H9 (cell line): ENCODE data around the gene PDZD4. TPM values are rescaled to one million over a fixed set of nuclear protein-coding genes. Genes with fewer than 3 reads are reported as not detected.

Experiments
- DNase-seq: peaks from one replicate; pipeline ENCODE4 v3.0.0-alpha.2; 2017
- H2AFZ ChIP-seq: one replicate; pipeline ENCODE4 v1.6.1; 2013; ENCODE audit warnings: mild to moderate bottlenecking, low read length, control low read depth, moderate library complexity
- H2AK5ac ChIP-seq: 2 replicates; pipeline ENCODE4 v1.6.1; 2013; ENCODE audit warnings: low read length, control low read depth, mixed read lengths; ENCODE audit not compliant: insufficient read length
- H2BK120ac ChIP-seq: one replicate; pipeline ENCODE4 v1.6.1; 2013; ENCODE audit warnings: low read depth, mild to moderate bottlenecking, low read length, control low read depth, inconsistent platforms; ENCODE audit not compliant: poor library complexity, severe bottlenecking
- H2BK12ac ChIP-seq: 2 replicates; pipeline ENCODE4 v1.6.1; 2013; ENCODE audit warnings: low read length, control low read depth, mixed read lengths, low read depth; ENCODE audit not compliant: insufficient read length
- H2BK15ac ChIP-seq: 2 replicates; pipeline ENCODE4 v1.6.1; 2013; ENCODE audit warnings: low read depth, low read length, control low read depth
- H2BK20ac ChIP-seq: one replicate; pipeline ENCODE4 v1.6.1; 2013; ENCODE audit warnings: low read depth, mild to moderate bottlenecking, low read length, control low read depth, inconsistent platforms; ENCODE audit not compliant: poor library complexity, severe bottlenecking
- H2BK5ac ChIP-seq: 2 replicates; pipeline ENCODE4 v1.6.1; 2013; ENCODE audit warnings: low read length, control low read depth, mixed read lengths; ENCODE audit not compliant: insufficient read length
- H3K14ac ChIP-seq: 2 replicates; pipeline ENCODE4 v1.6.1; 2013; ENCODE audit warnings: low read length, control low read depth; ENCODE audit not compliant: insufficient read depth
- H3K18ac ChIP-seq: 2 replicates; pipeline ENCODE4 v1.6.1; 2013; ENCODE audit warnings: low read depth, mild to moderate bottlenecking, mixed read lengths, low read length, control low read depth; ENCODE audit not compliant: insufficient read length
- H3K23ac ChIP-seq: 2 replicates; pipeline ENCODE4 v1.6.1; 2013; ENCODE audit warnings: low read length, control low read depth, mixed read lengths, low read depth; ENCODE audit not compliant: insufficient read length
- H3K23me2 ChIP-seq: 2 replicates; pipeline ENCODE4 v1.6.1; 2013; ENCODE audit warnings: low read depth, mild to moderate bottlenecking, mixed read lengths, low read length, control low read depth; ENCODE audit not compliant: insufficient read length, poor library complexity, severe bottlenecking
- H3K27ac ChIP-seq: 2 replicates; pipeline ENCODE4 v1.5.1; 2013; ENCODE audit warnings: low read length, control low read depth, mixed read lengths, low read depth; ENCODE audit not compliant: insufficient read length
- H3K27me3 ChIP-seq: 2 replicates; pipeline ENCODE4 v1.6.1; 2013; ENCODE audit warnings: low read length, control low read depth, inconsistent platforms; ENCODE audit not compliant: insufficient read depth
- H3K4ac ChIP-seq: 2 replicates; pipeline ENCODE4 v1.6.1; 2013; ENCODE audit warnings: low read depth, mild to moderate bottlenecking, control low read depth, inconsistent platforms, low read length, moderate library complexity
- H3K4me1 ChIP-seq: 2 replicates; pipeline ENCODE4 v1.6.1; 2013; ENCODE audit warnings: low read length, control low read depth, inconsistent platforms; ENCODE audit not compliant: insufficient read depth
- H3K4me2 ChIP-seq: 2 replicates; pipeline ENCODE4 v1.6.1; 2013; ENCODE audit warnings: low read length, control low read depth, mixed read lengths; ENCODE audit not compliant: insufficient read length, insufficient read depth
- H3K56ac ChIP-seq: 2 replicates; pipeline ENCODE4 v1.6.1; 2013; ENCODE audit warnings: low read depth, mild to moderate bottlenecking, mixed read lengths, low read length, control low read depth; ENCODE audit not compliant: insufficient read length
- H3K79me1 ChIP-seq: 2 replicates; pipeline ENCODE4 v1.6.1; 2013; ENCODE audit warnings: low read depth, mild to moderate bottlenecking, moderate library complexity, low read length, control low read depth, inconsistent platforms; ENCODE audit not compliant: insufficient read depth, poor library complexity, severe bottlenecking
- H3K79me2 ChIP-seq: 2 replicates; pipeline ENCODE4 v1.6.1; 2013; ENCODE audit warnings: low read length, control low read depth, inconsistent platforms; ENCODE audit not compliant: insufficient read depth
- H3K9ac ChIP-seq: 2 replicates; pipeline ENCODE4 v1.6.1; 2013; ENCODE audit warnings: low read length, control low read depth, mixed read lengths; ENCODE audit not compliant: insufficient read length; ENCODE audit errors: extremely low read depth
- H3K9me3 ChIP-seq: one replicate; pipeline ENCODE4 v1.6.1; 2013; ENCODE audit warnings: low read depth, low read length, inconsistent platforms; ENCODE audit not compliant: control insufficient read depth
- H3T11ph ChIP-seq: one replicate; pipeline ENCODE4 v1.6.1; 2013; ENCODE audit warnings: mild to moderate bottlenecking, low read length, control low read depth, inconsistent platforms
- H4K20me1 ChIP-seq: one replicate; pipeline ENCODE4 v1.6.1; 2013; ENCODE audit not compliant: control insufficient read depth, insufficient read length, insufficient read depth
- H4K5ac ChIP-seq: 2 replicates; pipeline ENCODE4 v1.6.1; 2013; ENCODE audit warnings: low read depth, mild to moderate bottlenecking, mixed read lengths, low read length, control low read depth; ENCODE audit not compliant: insufficient read length
- H4K8ac ChIP-seq: replicated peaks from 2 replicates; pipeline ENCODE4 v1.6.1; 2013; ENCODE audit warnings: low read length, control low read depth, mixed read lengths, low read depth; ENCODE audit not compliant: insufficient read length
- H4K91ac ChIP-seq: 2 replicates; pipeline ENCODE4 v1.6.1; 2013; ENCODE audit warnings: low read depth, mild to moderate bottlenecking, moderate library complexity, mixed read lengths, low read length, control low read depth; ENCODE audit not compliant: insufficient read length
- H3K27ac Mint-ChIP-seq, 3 experiments: 2 replicates in 2 of 3; 3 replicates in 1 of 3; pipeline ENCODE4 v1.8.0; 2020 to 2021; ENCODE audit warnings: mixed read lengths in 3 of 3, mild to moderate bottlenecking in 1 of 3, moderate library complexity in 1 of 3
- H3K27me3 Mint-ChIP-seq: 2 replicates; pipeline ENCODE4 v1.8.0; 2021; ENCODE audit warnings: low read depth, mild to moderate bottlenecking, moderate library complexity, mixed read lengths
- H3K36me3 Mint-ChIP-seq, 3 experiments: 2 replicates in 2 of 3; 3 replicates in 1 of 3; pipeline ENCODE4 v1.8.0; 2020 to 2021; ENCODE audit warnings: low read depth in 3 of 3, mixed read lengths in 3 of 3; ENCODE audit not compliant: insufficient read depth in 1 of 3
- H3K4me1 Mint-ChIP-seq, 2 experiments: 2 replicates each; pipeline ENCODE4 v1.8.0; 2020; ENCODE audit warnings: mixed read lengths in 2 of 2
- H3K4me3 Mint-ChIP-seq, 2 experiments: 2 replicates in 1 of 2; 3 replicates in 1 of 2; pipeline ENCODE4 v1.8.0; 2020 to 2021; ENCODE audit warnings: mild to moderate bottlenecking in 2 of 2, mixed read lengths in 2 of 2, moderate library complexity in 1 of 2
- H3K9me3 Mint-ChIP-seq, 2 experiments: 2 replicates in 1 of 2; 3 replicates in 1 of 2; pipeline ENCODE4 v1.8.0; 2020; ENCODE audit warnings: mild to moderate bottlenecking in 2 of 2, mixed read lengths in 2 of 2, moderate library complexity in 1 of 2
- CTCF ChIP-seq: fragments of 200-600 bp; sonication (generic); conservative IDR thresholded peaks from 3 replicates; pipeline ENCODE4 v1.8.0; 2021; ENCODE audit warnings: antibody characterized with exemption, mild to moderate bottlenecking
- WGBS: extraction: QIAGEN DNeasy Blood & Tissue Kit; methylation state at CpG from one replicate; pipeline ENCODE4 v1.1.7; 2013; ENCODE audit warnings: missing lambda C conversion rate, low lambda C conversion rate, mixed read lengths; ENCODE audit not compliant: insufficient read length; ENCODE audit errors: extremely low coverage; 5-methylcytosine and 5-hydroxymethylcytosine counted together
- total RNA-seq: library from RNA; stranded (reverse); gene quantifications from 2 replicates; pipeline ENCODE4 v1.2.1, GENCODE V29; 2021

PDZD4 gene
- total RNA-seq, 1 experiment from 2014 or later: 110 TPM

GRCh38 chrX:153866302-153867019, 36.1 kb upstream of the PDZD4 start:
- H3K9me3 Mint-ChIP-seq: peaks cover 60 to 84% of the 10 kb centered on the region in 2 experiments
- Histone ChIP-seq H2BK20ac (no peak overlapping the region), H3K56ac (no peak overlapping the region), H3K4ac (no peak overlapping the region), H3K27me3 (no peaks in the 10 kb centered on the region), H2AK5ac (no peak overlapping the region), H3K18ac (no peak overlapping the region), H2BK5ac (no peak overlapping the region), H3K9me3 (peaks cover 13% of the 10 kb centered on the region), H3K14ac (no peak overlapping the region), H3K4me1 (no peaks in the 10 kb centered on the region), H3K9ac (no peak overlapping the region), H3K23ac (no peak overlapping the region), H3K4me2 (no peak overlapping the region), H3K79me1 (no peaks in the 10 kb centered on the region), H2BK15ac (no peak overlapping the region), H4K5ac (no peak overlapping the region), H3T11ph (no peak overlapping the region), H2BK120ac (no peak overlapping the region), H4K91ac (no peak overlapping the region), H2AFZ (no peak overlapping the region), H3K79me2 (no peaks in the 10 kb centered on the region), H2BK12ac (no peak overlapping the region), H4K8ac (no peak overlapping the region), H3K27ac (no peak overlapping the region), H3K23me2 (no peaks in the 10 kb centered on the region), H4K20me1 (no peaks in the 10 kb centered on the region)
- no peak for DNase-seq
- no peak overlapping the region for H3K4me3 Mint-ChIP-seq
- peaks cover 13 to 35% (median 13%) of the 10 kb centered on the region in 3 experiments for H3K36me3 Mint-ChIP-seq
- H3K27ac Mint-ChIP-seq: no peak overlapping the region
- no CpG with 5 or more reads among the region's 22 CpGs for WGBS
- H3K4me1 Mint-ChIP-seq: peaks cover 8 to 25% of the 10 kb centered on the region in 2 experiments; a peak in 3 of 4 replicates
- H3K27me3 Mint-ChIP-seq: no peaks in the 10 kb centered on the region; the same call in none of the 2 replicates
- no peak for TF ChIP-seq CTCF
